T-helper 2 cell (primary cell): ENCODE measurements around the gene KRT79.

ENCODE experiments used
- DNase-seq, 5 experiments: peaks; one replicate each; pipeline versions ENCODE4 v3.0.0 to v3.0.0-alpha.2; 2012 to 2022

The KRT79 gene

DNA sequence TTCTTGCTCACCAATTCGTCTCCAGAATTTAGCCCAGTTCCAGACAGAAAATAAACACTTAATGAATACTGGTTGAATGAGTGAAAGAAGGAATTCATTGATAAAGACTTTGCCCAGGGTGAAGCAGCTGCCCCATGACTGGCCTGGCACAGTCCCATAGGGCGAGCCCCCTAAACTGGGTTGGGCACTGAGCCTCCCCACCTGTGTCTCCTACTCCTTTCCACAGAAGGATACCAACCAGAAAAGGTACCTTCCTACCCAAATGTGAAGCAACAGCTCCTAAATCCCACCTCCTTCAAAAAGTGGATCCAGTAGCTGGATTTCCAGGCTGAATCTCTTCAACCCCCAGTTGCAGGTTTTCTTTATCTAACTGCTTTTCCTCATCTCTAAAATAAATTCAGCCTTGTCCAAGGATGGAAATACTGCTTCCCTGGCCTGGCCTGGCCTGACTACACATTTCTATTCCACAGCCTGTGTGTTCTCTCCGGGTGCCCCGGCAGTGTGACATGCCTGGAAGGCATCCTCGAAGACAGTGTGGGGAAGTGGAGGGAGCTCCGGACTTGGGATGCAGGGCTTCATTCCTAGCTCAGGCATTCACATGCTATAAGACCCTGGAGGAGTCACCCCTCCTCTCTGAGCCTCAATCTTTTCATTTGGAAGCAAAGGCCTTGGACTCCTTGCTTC lies 45.8 kb downstream of the KRT79 start:
- no peak for DNase-seq

GRCh38 chr12:52787324-52788191 lies 46.6 kb downstream of the KRT79 start:
- no peak for DNase-seq

GRCh38 chr12:52784909-52785308 lies 49.2 kb downstream of the KRT79 start:
- no peak for DNase-seq

- no peak for DNase-seq
These were observed 50.4 kb downstream of the KRT79 start for GRCh38 chr12:52783563-52784316.

GRCh38 chr12:52782502-52782901 lies 51.6 kb downstream of the KRT79 start:
- no peak for DNase-seq

DNA sequence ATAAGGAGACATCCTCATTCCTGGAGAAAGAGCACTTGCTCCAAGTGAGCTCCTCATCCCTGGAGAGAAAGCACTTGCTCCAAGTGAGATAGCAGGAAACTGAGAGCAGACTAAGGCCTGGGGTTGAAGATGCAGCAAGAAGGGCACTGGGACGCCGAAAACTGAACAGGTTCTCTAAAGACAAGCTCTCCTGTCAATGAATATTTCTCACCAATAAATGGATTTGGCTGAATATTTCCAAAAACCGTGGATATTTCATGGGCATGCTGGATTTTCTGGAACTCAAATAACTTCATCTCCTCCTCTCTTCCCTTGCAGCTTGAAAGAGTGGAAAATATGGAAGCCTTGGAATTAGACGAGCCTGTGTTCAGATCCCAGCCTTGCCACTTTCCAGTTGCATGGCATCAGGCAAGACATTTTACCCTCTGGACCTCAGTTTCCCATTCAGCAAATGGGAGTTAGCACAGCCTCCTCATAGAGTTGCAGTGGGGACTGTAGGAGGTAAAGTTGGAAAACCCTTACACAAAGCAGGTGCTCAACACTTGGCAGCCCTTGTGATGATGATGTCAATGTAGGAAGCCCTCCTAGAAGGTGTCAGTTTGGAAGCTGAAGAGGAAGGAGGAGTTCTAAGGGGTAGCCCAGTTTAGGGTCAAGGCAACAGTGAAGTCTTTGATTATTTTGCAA lies 52.6 kb downstream of the KRT79 start:
- no peak for DNase-seq

- DNase-seq: no peak
These were observed 54.2 kb downstream of the KRT79 start for GRCh38 chr12:52779914-52780313.

DNA sequence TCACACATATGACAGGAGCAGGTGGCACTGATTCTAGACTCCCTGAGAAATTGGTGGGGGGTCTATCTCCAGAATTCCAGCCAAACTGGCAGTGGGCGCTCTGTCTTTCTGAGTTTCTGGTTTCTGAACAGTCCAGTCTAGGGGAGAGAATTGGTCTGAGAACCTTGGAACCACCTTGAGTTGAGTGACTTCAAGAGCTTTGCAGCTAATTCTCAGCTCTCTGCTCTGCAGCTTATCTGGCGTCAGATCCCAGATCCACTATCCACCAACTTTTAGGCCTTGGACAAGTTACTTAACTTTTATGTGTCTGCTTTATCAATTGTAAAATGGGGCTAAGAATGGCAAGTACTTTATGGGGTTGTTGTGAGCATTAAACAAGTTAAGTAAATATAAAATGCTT lies 55.3 kb downstream of the KRT79 start:
- DNase-seq: no peak

- no peak for DNase-seq
These were observed 56.5 kb downstream of the KRT79 start for GRCh38 chr12:52777566-52777965.

DNA sequence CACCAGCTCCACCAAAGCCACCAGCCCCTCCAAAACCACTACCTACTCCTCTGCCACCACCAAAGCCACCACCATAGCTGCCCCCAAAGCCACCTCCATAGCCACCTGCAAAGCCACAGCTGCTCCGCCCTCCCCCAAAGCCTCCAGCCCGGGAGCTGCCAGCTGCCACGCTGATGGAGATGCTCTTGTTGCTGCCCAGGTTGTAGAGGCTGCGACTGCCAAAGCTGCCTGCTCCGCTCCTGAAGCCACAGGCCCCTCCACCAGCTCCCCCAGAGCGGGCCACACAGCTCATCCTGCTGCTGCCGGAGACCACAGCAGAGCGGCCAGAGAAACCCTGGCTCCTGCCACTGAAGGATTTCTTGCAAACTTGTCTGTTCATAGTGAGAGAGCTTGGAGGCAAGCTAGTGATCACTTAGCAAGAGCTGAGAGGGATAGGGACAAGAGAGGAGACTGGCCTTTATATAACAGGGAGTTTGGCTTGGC lies 57.2 kb downstream of the KRT79 start, which contains the start of gene KRT76:
Gene KRT76, minus strand, starts transcription at position 433 of the 483 bp plus-strand sequence. Its CDS starts 54 bp downstream, at position 379.
- DNase-seq: no peak

DNA sequence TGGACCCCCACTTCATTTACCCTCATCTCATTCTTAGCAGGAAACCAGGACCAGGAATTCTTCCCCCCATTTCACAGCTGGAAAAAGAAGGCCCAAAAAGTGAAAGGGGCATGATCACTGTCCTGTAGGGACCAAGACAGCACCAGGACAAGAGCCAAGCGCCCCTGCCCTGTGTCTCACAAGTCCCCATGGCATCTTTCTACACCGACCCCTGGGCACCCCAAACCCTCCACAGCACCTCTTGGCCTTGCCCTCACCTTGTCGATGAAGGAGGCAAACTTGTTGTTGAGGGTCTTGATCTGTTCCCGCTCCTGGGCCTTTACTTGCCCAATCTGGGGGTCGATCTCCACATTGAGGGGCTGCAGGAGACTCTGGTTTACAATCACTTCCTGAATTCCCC lies 57.7 kb downstream of the KRT79 start:
- no peak for DNase-seq

- DNase-seq: no peak
These were observed 59.4 kb downstream of the KRT79 start for GRCh38 chr12:52774629-52775250.

GRCh38 chr12:52772772-52773171 lies 61.3 kb downstream of the KRT79 start:
- no peak for DNase-seq

GRCh38 chr12:52772188-52772587 lies 61.9 kb downstream of the KRT79 start:
- no peak for DNase-seq

GRCh38 chr12:52771505-52771904 lies 62.6 kb downstream of the KRT79 start:
- no peak for DNase-seq
